DMS153 (cell line): ENCODE results near the gene DYNC2I2.
"Not testable (repeated sequence)": the region's sequence is repeated elsewhere in the genome, so short reads cannot be mapped to it uniquely, and the experiment has no call there.

Experiments
- DNase-seq: peaks from one replicate; lab custom pipeline; 2025; lab: John Stamatoyannopoulos, UW

DYNC2I2 gene

DNA sequence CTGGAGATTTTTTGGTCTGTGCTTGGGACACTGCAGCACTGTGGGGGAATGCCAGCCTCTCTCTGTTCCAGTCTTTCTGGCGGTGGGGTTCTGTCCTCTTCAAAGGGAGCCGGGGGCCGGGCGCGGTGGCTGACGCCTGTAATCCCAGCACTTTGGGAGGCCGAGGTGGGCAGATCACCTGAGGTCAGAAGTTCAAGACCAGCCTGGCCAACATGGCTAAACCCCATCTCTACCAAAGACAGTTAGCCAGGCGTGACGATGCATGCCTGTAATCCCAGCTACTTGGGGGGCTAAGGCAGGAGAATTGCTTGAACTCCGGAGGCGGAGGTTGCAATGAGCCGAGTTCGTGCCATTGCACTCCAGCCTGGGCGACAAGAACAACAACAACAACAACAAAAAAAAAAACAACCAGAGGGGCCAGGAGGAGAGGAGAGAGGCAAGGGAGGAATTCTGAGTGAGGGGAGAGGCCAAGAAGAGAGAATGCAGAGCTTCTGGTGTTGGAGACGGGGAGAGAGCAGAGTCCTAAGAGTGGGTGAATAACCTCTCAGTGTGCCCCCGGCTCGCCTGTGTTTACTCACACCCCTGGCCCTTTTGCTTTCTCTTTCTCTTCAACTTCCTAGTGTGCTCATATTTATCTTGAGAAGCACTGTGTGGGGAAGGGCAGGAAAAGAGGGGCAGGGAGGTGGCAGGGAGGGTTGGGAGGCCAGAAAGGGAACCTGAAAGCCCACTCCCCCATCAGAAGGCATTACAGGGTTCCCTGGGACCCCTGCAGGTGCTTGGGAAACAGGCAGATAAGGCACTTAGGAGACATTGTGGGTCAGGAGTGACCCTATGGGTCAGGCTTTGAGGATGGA, 29.2 kb upstream of the DYNC2I2 start:
- DNase-seq, result no peak

DNA sequence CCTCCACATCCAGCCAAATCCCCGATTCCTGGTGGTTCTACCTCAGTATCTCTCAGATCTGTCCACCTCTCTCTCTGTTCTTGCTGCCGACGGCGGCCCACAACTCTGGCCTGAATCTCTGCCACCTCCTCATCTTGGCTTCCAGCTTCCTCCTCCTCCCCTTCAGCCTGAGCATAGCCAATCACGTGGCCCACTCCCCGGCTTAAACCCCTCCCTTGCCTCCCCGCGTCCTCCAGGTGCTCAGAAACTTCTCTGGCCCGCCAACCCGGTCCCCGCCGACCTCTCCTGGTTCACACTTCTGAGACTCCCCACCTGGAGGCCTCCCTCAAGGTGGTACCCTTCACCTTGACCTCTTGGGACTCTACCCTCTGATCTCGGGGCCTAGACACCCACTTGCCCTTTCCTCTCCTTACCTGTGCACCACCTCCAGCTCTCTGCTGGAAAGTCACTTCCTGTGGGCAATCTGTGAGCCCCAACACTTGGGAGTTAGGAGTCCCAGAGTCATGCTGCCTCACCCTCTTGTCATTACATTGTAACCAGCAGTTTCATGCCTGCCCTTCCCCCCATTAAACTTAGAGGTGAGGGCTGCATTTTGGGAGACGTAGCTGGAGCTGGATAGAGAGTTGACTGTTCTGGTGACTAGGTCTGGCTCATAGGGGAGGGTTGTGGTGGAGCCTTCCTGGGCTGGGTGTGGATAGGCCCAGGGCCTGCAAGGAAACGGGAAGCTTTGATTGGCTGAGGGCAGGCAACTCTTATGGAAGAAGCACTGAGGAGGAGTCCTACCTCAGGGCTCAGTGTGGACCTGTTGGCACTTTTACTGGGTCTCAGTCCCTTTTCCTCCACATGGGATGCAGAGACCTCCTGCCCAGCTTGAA, 27.9 kb upstream of the DYNC2I2 start:
- peak; percentile 78 for DNase-seq

DNA sequence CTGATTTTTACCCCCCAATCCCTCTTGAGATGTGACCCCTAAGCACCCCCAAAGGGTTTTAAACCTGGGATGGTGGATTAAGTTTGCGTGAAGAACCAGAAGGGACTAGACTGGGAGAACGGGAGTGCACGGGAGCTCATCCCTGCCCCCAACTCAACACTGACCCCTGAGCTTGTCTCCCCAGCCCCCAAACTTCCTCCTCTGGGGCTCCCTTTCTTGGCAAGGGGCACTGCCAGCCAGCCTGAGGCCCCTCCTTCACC, 27.3 kb upstream of the DYNC2I2 start:
- DNase-seq, result no peak

DNA sequence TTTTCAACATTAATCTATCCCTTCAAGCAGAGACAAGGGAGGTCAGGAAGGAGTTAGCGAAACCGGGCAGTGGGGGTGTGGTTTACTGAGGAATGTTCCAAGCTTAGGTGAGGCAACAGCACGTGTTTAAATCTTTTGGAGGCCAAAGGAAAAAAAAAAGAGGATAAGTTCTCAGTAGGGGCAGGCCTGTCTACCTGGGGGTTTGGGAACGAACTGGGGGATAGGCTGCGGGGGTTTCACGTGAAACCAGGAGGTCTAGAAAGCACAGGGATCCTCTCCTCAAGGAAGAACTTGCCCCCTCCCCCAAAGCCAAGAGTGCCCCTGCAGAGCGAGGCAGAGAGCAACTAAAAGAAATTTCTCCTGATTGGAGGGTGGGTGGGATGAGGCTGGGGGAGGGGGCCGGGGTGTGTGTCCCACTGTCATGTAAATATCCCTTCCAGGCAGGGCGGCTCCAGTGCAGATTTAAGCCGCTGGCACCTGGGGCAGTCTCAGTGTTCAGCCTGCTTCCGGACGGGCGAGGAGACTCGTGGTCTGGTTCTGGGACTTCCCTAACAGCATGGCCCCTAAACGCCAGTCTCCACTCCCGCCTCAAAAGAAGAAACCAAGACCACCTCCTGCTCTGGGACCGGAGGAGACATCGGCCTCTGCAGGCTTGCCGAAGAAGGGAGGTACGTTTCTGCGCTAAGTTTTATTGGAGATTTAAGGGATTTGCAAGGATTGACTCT, 26.9 kb upstream of the DYNC2I2 start:
- no peak for DNase-seq

DNA sequence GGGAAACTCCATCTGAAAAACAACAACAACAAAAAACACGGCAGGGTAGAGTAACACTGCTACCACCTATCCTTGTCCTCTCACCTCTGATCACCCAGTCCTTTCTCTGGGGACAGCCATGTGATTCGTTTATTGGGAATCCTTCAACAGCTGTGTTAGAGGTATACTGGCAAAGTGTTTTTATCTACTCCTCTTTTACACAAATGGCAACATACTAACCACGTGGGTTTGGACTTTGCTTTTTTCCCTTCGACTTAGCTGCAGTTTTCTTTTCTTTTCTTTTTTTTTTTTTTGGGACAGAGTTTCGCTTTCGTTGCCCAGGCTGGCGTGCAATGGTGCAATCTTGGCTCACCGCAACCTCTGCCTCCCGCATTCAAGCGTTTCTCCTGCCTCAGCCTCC, 21.1 kb upstream of the DYNC2I2 start:
- no peak for DNase-seq

DNA sequence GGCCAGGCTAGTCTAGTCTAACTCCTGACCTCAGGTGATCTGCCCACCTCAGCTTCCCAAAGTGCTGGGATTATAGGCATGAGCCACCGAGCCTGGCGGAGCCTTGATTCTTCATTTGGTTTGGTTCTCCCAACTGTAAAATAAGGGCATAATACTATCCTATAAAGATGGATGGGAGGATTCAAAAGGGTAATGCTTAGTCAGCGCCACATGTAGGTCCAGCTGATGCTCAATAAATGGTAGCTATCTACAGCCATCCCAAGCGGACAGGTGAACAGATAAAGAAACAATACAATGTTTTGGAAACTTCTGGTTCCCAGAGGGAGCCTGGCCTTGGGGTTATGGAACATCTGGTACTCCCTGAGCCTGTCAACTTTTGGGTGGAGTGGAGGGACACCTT, 18.7 kb upstream of the DYNC2I2 start:
- DNase-seq, result no peak

DNA sequence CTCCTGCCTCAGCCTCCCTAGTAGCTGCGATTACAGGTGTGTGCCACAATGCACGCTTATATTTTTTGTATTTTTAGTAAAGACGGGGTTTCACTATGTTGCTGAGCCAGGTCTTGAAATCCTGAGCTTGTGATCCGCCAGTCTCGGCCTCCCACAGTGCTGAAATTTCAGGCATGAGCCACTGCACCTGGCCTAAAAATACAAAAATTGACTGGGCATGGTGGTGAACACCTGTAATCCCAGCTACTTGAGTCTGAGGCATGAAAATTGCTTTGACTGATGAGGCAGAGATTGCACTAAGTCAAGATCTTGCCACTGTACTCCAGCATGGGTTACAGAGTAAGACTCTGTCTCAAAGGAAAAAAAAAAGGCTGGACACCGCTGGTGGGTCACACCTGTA, 13.1 kb upstream of the DYNC2I2 start:
- no peak for DNase-seq

DNA sequence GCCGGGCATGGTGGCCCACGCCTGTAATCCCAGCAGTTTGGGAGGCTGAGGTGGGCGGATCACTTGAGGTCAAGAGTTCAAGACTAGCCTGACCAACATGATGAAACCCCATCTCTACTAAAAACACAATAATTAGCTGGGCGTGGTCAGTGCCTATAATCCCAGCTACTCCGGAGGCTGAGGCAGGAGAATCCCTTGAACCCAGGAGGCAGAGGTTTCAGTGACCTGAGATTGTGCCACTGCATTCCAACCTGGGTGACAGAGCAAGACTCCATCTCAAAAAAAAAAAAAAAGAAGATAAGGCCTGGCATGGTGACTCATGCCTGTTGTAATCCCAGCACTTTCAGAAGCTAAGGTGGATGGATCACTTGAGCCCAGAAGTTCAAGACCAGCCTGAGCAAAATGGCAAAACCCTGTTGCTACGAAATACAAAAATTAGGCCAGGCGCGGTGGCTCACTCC, 9.9 kb upstream of the DYNC2I2 start:
- DNase-seq, result not testable (repeated sequence)

DNA sequence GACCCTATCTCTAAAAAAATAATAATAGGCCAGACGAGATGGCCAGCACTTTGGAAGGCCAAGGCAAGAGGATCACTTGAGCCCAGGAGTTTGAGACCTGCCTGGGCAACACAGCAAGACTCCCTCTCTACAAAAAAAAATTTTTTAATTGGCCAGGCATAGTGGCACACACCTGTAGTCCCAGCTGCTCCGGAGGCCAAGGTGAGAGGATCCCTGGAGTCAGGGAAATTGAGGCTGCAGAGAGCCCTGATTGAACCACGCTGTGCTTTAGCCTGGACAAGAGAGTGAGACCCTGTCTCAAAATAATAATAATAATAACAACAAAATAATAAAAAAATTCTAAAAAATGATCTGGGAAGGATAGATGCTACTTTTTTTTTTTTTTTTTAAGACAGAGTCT, 1.1 kb upstream of the DYNC2I2 start:
- no peak for DNase-seq

DNA sequence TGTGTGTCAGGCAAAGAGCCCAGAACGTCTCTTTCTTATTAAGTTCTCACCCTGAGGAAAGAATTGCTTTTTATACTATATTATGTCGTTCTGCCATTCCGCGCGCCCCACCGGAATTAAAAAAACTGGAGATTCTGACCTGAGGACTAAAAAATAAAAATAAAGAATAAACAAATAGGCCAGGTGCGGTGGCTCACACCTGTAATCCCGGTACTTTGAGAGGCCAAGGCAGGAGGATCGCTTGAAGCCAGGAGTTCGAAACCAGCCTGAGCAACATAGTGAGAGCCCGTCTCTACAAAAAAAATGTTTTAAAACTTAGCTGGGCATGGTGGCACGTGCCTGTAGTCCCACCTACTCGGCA, 677 bp upstream of the DYNC2I2 start:
- no peak for DNase-seq

DNA sequence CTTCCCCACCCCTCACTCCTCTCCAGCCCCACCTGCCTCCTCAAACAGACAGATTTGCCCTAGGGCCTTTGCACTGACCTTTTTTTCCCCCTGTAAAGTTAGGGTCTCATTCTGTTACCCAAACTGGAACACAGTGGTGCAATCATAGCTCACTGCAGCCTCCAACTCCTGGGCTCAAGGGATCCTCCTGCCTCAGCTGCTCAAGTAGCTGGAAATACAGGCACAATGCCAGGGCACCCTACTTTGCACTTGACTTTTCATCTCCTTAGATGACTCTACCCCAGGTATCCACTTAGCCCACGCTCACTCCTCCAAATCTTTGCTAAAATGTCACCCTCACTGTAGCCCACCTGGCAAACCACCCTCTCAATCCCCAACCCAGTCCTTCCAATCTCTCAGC, 2.2 kb downstream of the DYNC2I2 start:
- DNase-seq, result no peak

DNA sequence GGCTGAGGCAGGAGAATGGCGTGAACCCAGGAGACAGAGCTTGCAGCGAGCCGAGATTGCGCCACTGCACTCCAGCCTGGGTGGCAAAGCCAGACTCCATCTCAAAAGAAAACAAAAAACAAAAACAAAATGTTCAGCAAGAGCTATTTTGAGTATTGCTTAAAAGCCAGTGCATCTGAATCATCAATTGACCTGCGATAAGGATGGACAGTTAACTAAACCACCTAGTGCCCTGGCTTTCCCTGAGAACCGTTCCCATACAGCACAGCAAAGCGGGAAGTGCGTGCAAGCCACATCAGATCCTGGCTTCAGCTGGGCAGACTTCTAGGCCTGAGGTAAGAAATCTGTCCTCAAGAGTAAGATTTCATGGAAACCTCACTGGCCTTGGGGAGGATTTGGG, 2.7 kb downstream of the DYNC2I2 start:
- DNase-seq, result no peak

DNA sequence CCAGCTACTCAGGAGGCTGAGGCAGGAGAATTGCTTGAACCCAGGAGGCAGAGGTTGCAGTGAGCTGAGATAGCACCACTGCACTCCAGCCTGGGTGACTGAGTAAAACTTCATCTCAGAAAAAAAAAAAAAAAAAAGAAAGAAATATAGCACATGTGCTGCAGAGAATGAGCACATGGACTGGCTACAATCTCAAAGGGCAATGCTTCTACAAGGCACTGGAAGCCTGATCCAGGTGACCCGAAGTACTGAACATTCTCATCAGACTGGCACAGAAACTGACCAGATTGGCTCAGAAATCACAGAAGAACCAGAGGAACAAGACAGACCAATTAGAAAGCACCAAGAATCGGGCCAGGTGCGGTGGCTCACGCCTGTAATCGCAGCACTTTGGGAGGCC, 4.8 kb downstream of the DYNC2I2 start:
- DNase-seq, result no peak

DNA sequence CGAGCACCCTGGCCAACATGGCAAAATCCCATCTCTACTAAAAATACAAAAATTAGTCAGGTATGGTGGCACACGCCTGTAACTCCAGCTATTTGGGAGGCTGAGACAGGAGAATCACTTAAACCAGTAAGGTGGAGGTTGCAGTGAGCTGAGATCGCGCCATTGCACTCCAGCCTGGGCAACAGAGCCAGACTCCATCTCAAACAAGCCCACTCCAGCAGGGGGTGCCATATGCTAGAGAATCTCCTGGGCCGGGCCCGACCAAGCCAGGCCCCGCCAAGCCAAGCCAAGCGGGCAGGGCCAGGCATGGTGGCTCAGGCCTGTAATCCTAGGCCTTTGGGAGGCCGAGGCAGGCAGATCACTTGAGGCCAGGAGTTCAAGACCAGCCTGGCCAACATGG, 8.4 kb downstream of the DYNC2I2 start:
- DNase-seq, result not testable (repeated sequence)

DNA sequence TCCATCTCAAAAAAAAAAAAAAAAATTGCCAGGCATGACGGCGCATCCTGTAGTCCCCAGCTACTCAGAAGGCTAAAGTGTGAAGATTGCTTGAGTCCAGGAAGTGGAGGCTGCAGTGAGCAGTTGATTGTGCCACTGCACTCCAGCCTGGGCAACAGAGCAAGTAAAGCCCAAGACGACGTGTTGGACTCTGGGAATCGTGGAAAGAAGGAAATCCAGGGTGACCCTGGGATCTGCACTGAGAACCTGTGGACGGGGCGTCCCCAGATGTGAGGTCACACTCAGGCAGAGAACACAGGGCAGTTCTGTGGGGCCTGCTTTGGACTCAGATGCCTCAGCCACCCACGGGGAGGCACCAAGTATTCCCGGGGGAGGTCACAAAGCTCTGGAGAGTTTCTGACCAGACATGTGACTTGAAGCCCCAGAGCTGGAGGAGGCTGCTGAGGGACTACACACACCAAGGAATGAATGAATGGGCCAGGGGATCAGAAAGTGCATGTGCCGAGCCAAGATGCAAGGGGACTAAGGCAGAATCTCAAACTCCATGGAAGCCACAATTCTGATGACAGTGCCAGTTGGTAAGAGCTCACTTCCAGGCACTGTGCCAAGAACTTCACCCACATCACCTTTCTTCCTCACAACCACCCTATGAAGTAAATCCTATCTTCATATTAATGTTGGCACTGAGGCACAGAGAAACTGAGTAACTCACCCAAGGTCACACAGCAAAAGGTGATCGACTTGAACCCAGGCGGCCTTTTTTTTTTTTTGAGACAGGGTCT, 12.9 kb downstream of the DYNC2I2 start:
- no peak for DNase-seq

DNA sequence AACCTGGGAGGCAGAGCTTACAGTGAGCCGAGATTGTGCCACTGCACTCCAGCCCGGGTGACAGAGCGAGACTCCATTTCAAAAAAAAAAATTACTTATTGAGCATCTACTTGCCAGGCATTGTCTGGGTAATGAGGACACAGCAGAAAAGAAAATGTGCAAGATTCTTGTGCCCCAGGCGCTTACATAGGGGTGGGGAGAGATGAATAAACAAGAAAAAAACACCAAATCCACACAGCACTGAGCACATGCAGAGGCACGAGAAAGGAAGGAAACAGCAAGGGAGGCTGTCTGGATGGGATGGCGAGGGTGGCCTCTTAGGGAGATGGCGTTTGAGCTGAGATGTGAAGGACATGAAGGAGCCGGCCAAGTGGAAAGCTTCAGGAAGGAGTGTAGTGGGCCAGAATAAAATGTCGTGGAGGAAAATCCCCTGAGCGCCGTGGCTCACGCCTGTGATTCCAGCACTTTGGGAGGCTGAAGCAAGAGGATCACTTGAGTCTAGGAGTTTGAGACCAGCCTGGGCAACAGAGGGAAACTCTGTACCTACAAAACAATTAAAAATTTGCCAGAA, 13.9 kb downstream of the DYNC2I2 start:
- DNase-seq, result no peak

DNA sequence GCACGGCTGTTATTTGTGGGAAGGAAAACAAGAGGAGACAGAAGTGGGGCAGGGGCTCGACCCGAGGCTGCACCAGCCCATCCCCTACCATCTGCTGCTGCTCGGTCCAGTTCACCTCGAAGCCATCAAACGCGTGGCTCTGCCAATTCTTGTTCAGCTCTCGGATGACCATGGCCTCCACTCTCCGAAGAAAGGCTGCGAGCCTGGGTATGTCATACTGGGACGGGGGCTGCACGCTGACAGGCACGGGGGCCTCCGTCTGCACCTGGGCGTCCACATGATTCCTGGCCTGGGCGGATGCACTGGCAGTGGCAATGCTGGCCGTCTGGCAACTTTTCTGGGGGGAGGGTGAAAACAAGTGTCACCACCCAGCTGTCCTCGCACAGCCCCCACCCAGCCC, 16.0 kb downstream of the DYNC2I2 start:
- DNase-seq, result no peak

DNA sequence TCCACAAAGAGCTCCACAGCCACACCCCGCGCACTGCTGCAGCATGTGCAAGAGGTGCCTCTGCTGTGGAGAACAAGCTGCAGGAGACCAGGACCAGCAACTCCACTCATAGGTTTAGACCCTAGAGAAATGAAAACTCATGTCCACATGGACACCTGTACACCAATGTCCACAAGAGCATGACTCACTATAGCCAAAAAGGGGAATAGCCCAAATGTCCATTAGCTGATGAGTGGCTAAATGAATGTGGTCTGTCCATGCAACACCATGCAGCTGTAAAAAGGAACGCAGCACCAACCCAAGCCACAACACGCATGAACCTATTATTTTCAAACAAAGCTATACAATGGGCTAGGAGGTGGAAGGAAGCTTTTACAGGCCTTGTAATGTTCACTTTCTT, 18.1 kb downstream of the DYNC2I2 start:
- no peak for DNase-seq

DNA sequence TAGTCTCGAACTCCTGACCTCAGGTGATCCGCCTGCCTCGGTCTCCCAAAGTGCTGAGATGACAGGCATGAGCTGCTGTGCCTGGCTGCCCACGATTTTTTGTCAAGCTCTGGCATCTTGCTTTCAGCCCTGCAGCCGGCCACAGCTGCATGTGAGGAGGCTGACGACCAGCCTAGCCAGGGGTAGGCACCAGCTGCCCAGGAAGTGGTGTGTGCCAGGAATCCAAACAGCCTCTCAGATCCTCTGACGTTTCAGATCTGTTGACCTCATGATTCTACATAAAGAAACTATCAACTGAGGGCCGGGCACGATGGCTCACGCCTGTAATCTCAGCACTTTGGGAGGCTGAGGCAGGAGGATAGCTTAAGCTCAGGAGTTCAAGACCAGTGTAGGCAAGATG, 19.0 kb downstream of the DYNC2I2 start:
- DNase-seq, result no peak

DNA sequence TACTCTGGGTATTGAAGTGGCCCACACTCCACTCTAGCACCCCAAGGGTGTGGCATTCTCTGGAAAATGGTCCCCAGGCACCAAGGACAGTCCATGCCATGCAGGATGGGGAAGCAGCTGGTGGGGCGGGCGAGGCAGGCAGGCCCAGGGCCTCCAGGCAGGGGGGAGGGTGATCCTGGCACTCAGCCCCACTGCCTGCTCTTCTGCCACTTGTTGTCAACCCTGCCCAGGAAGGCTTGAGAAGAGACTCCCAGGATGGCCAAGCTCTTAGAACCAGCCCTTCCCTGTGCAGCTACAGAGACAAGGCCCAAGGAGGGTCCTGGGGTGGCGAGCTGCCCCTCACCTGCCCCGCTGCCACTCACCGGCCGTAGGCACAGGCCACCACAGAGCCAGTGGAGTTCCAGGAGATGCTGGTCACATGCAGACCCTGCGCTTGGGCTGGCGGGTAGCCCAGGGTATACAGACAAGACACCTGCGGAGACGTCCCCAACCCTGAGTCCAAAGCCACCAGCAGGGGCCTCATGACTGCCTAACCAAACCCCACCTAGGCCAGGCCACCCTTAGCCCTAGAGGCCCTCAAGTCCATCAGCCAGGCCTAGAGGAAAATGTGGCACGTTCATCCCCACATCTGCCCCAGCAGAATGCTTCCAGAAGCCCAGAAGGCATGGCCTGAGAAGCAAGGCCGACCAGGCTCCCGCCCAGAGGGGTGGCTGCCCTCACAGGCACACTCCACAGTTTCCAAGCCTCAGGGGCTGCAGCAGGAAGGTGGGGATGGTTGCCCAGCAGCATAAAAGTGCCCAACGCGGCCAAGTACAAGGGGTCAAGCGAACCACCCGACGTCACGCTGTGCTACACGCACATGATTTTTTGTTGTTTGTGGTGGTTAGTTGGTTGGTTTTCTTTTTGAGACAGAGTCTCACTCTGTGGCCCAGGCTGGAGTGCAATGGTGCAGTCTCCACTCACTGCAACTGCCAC, 19.8 kb downstream of the DYNC2I2 start:
- DNase-seq, result no peak

DNA sequence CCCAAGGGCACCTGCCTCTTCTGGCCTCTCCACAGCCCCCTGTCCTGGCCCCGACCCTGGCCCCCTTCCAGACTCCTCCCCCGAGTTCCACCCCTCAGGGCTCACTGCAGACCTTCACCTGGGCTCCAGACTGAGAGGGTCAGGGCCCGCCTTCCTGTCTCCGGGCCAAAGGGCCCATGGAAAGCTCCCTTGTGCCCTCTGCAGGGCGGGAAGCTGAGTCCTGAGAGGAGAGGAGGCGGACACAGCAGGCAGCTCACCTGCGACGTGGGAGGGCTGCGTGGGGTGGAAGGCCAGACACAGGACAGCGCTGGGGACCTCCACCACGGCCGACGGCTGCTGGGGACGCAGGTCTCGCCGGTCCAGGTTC, 20.6 kb downstream of the DYNC2I2 start:
- DNase-seq, result no peak
